GF-D8 (cell line): Measurements from ENCODE around the gene HSPA6.
"Not testable (repeated sequence)": the region's sequence is repeated elsewhere in the genome, so short reads cannot be mapped to it uniquely, and the experiment has no call there.

ENCODE experiments used
- DNase-seq: peaks from one replicate; lab custom pipeline; 2025; lab: John Stamatoyannopoulos, UW

HSPA6 gene

DNA sequence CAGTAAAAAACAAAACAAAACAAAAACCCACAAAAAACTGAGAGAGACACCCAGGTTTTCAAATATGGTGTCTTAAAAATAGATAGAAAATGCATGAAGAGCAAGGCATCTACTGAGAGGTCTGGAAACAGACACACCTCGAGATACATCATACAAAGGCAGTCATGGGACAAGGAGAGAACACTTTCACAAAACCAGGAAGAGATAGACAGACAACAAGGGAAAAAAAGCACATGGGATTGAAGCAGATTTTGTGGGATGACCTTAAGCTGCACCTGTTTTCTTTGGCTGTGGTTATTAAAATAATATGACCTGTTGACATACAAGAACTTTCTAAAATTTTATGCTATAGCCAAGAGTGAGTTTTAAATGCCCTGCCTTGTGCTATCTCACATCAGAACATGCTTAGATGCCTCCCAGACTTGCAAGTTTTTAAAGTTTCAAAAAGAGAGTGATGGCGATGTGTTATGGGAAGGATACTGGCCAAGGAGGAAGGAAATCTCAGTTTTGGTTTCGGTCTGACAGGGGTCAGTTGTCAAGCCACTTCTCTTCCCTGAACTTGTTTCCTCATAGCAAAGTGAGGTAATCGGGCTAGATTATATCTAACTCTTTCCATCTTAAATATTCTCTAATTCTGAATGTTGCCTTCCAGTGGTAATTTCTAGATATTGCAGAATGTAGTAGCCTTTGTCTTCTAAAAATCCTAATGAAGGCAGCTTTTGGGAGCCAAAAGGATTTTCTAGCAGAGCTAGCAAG, 36.8 kb downstream of the HSPA6 start:
- DNase-seq: peak; percentile 79

DNA sequence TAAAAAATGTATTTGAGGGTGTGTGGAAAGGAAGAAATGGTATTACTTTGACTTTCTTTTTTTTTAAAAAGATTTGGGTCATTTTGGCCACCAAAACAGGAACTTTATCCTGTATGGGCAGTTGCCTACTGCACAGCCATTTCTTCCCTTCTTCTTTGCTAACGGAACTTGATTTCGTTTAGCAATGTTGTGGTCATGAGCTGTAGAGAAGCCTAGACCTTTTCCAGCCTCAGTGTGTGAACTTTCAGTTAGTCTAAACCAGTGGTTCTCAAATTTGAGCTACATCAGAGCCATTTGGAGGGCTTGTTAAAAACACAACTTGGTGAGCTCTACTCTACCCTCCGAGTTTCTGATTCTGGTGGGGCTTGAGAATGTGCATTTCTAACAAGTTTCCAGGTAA, 38.1 kb downstream of the HSPA6 start:
- peak; percentile 16 for DNase-seq

DNA sequence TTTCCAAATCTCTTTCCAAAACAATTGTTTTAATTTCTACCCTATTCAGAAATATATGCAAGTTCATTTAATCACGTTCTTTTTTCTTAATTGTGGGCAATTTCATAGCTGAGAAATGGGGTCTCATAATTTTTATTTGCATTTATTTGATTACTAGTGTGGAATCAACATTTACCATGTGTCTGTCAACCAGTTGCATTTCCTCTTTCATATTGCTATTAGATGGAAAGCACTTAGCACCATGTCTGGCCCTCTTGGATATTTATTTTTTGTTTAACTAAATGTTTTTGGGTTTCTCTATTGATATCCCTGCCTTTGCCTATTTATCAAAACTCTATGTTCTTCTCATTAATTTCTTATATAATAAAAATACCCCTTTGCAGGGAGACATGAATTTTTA, 39.2 kb downstream of the HSPA6 start:
- not testable (repeated sequence) for DNase-seq

DNA sequence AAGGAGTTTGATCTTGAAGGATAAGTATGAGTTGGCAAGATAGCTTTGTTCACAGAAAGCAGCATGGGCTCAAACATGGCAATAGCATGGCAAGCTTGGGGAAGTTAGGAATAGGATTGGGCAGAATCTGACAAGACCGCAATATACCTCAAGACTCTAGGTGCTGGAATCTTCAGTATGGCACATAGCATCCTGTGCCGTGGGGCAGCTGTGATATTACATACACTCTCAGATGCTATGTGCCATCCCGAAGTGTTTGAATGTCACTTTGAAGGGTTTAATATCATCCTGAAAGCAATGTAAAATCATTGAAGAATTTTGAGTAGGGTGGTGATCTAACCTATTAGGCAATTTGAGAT, 42.2 kb downstream of the HSPA6 start:
- DNase-seq: not testable (repeated sequence)

DNA sequence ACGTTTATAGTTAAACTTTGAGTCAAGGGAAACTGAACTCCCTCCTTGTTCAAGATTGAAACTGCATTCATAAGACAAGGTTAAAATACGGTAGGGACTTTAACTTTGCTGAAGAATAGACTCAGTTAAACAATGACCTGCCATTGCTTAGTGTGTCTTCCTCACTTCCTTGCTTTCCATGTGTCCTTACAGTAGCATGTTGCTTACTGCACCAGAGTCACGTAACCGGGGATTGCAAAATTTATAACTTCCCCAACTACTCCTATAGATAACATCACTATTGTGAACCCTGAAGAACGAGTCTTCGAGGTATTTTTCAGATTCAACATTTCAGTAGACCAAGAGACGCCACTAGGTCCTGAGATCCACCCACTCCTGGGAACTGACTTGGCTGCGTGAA, 47.4 kb downstream of the HSPA6 start:
- DNase-seq: not testable (repeated sequence)
